ENCODE data around the gene PROCA1. TPM values are rescaled to one million over a fixed set of nuclear protein-coding genes. Genes with fewer than 3 reads are reported as not detected.
A peak's percentile ranks its signal among the peaks of the same experiment; 100 is the strongest.

PROCA1 gene
- polyA plus RNA-seq, 1 donor (not counting 4 experiments of a cell fraction or from before 2014, with no cell fraction given): 0.39 TPM

DNA sequence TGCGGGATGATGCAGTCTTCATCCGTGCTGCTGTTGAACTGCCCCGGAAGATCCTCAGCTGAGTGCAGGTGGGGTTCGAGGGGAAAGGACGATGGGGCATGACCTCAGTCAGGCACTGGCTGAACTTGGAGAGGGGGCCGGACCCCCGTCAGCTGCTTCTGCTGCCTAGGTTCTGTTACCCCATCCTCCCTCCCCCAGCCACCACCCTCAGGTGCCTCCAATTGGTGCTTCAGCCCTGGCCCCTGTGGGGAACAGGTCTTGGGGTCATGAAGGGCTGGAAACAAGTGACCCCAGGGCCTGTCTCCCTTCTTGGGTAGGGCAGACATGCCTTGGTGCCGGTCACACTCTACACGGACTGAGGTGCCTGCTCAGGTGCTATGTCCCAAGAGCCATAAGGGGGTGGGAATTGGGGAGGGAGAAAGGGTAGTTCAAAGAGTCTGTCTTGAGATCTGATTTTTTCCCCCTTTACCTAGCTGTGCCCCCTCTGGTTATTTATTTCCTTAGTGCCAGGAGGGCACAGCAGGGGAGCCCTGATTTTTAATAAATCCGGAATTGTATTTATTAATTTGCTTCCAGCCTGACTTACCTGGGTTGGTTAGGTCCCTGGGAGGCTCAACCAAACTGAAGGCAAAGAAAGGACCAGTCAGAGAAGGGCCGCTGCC lies 38.0 kb upstream of the PROCA1 start:
- DNase-seq (ENCODE audit: low read depth, low spot score): no peak
- Histone ChIP-seq H3K9me3 (ENCODE audit: control insufficient read depth, low read depth, low read length) (no peaks in the 10 kb centered on the region), H4K20me1 (ENCODE audit: control insufficient read depth, extremely low read depth, insufficient read depth, low read length) (peaks cover 42% of the 10 kb centered on the region), H2AFZ (ENCODE audit: control insufficient read depth, low read length) (no peak overlapping the region), H3K4me3 (ENCODE audit: control insufficient read depth in 2 of 3, extremely low read depth in 1 of 3, insufficient read depth in 2 of 3, low read depth in 1 of 3, low read length in 3 of 3) (no peak overlapping the region), H3K9me1 (ENCODE audit: control insufficient read depth, extremely low read depth, insufficient read depth, low read length) (peaks cover 7% of the 10 kb centered on the region), H3K79me2 (ENCODE audit: control insufficient read depth, insufficient read depth, low read length) (peaks cover 57% of the 10 kb centered on the region), H3K27ac (ENCODE audit: control insufficient read depth, insufficient read depth, low read length) (peak overlapping the region; percentile 33), H3K9ac (ENCODE audit: control insufficient read depth, extremely low read depth, insufficient read depth, low read length) (no peak overlapping the region), H3K4me2 (ENCODE audit: control insufficient read depth, extremely low read depth, insufficient read depth, low read depth, low read length) (no peak overlapping the region), H3K4me1 (ENCODE audit: control insufficient read depth, extremely low read depth, insufficient read depth, low read length) (peaks cover 30% of the 10 kb centered on the region), H3K27me3 (ENCODE audit: control insufficient read depth, extremely low read depth, insufficient read depth, low read length) (no peaks in the 10 kb centered on the region), H3K36me3 (ENCODE audit: control insufficient read depth in 2 of 2, extremely low read depth in 1 of 2, insufficient read depth in 2 of 2, low read length in 2 of 2) (peaks cover 39 to 49% of the 10 kb centered on the region in 2 experiments)
- dilution Hi-C loops (cut with MboI; ENCODE audit: extremely low pct_ligation_motif_present, low sequenced_read_pairs): no loop called here
- no peak for TF ChIP-seq EZH2 (IDR thresholded peaks at IDR 0.05; ENCODE audit: low read length)
- TF ChIP-seq, protein P1, sequence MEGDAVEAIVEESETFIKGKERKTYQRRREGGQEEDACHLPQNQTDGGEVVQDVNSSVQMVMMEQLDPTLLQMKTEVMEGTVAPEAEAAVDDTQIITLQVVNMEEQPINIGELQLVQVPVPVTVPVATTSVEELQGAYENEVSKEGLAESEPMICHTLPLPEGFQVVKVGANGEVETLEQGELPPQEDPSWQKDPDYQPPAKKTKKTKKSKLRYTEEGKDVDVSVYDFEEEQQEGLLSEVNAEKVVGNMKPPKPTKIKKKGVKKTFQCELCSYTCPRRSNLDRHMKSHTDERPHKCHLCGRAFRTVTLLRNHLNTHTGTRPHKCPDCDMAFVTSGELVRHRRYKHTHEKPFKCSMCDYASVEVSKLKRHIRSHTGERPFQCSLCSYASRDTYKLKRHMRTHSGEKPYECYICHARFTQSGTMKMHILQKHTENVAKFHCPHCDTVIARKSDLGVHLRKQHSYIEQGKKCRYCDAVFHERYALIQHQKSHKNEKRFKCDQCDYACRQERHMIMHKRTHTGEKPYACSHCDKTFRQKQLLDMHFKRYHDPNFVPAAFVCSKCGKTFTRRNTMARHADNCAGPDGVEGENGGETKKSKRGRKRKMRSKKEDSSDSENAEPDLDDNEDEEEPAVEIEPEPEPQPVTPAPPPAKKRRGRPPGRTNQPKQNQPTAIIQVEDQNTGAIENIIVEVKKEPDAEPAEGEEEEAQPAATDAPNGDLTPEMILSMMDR (optimal IDR thresholded peaks at IDR 0.05 in 1 of 3, IDR thresholded peaks at IDR 0.05 in 1 of 3, conservative IDR thresholded peaks at IDR 0.05 in 1 of 3; ENCODE audit: extremely low read depth in 1 of 3, insufficient read depth in 2 of 3, low read length in 3 of 3): no peak
- FAIRE-seq: no peak

DNA sequence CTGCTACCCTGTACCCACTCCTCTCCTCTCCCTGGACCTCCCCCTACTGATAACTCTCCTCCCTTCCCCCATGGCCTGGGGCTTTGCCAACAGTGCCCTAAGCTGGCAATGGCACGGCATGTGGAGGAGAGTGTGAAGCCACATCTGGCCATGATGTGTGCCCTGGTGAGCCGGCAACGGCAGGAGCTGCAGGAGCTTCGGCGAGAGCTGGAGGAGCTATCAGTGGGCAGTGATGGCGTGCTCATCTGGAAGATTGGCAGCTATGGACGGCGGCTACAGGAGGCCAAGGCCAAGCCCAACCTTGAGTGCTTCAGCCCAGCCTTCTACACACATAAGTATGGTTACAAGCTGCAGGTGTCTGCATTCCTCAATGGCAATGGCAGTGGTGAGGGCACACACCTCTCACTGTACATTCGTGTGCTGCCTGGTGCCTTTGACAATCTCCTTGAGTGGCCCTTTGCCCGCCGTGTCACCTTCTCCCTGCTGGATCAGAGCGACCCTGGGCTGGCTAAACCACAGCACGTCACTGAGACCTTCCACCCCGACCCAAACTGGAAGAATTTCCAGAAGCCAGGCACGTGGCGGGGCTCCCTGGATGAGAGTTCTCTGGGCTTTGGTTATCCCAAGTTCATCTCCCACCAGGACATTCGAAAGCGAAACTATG lies 37.3 kb upstream of the PROCA1 start:
- no peak overlapping the region for H3K4me2 ChIP-seq (ENCODE audit: control insufficient read depth, extremely low read depth, insufficient read depth, low read depth, low read length)
- H3K27ac ChIP-seq (ENCODE audit: control insufficient read depth, insufficient read depth, low read length): no peak overlapping the region
- no peaks in the 10 kb centered on the region for H3K27me3 ChIP-seq (ENCODE audit: control insufficient read depth, extremely low read depth, insufficient read depth, low read length)
- no peak overlapping the region for H3K4me3 ChIP-seq (ENCODE audit: control insufficient read depth in 2 of 3, extremely low read depth in 1 of 3, insufficient read depth in 2 of 3, low read depth in 1 of 3, low read length in 3 of 3)
- H3K9me3 ChIP-seq (ENCODE audit: control insufficient read depth, low read depth, low read length): no peaks in the 10 kb centered on the region
- H3K36me3 ChIP-seq (ENCODE audit: control insufficient read depth in 2 of 2, extremely low read depth in 1 of 2, insufficient read depth in 2 of 2, low read length in 2 of 2): peaks cover 39 to 49% of the 10 kb centered on the region in 2 experiments
- H3K79me2 ChIP-seq (ENCODE audit: control insufficient read depth, insufficient read depth, low read length): peaks cover 63% of the 10 kb centered on the region
- TF ChIP-seq EZH2 (IDR thresholded peaks at IDR 0.05; ENCODE audit: low read length): no peak
- peaks cover 42% of the 10 kb centered on the region for H4K20me1 ChIP-seq (ENCODE audit: control insufficient read depth, extremely low read depth, insufficient read depth, low read length)
- no peak overlapping the region for H3K9ac ChIP-seq (ENCODE audit: control insufficient read depth, extremely low read depth, insufficient read depth, low read length)
- peaks cover 7% of the 10 kb centered on the region for H3K9me1 ChIP-seq (ENCODE audit: control insufficient read depth, extremely low read depth, insufficient read depth, low read length)
- dilution Hi-C loops (cut with MboI; ENCODE audit: extremely low pct_ligation_motif_present, low sequenced_read_pairs): no loop called here
- H2AFZ ChIP-seq (ENCODE audit: control insufficient read depth, low read length): no peak overlapping the region
- peaks cover 30% of the 10 kb centered on the region for H3K4me1 ChIP-seq (ENCODE audit: control insufficient read depth, extremely low read depth, insufficient read depth, low read length)
- FAIRE-seq (no peak), DNase-seq (ENCODE audit: low read depth, low spot score) (no peak)

Measured in keratinocyte (primary cell).